HG03097 (cell line): ENCODE results near the gene KCNAB1.

ENCODE experiments used
- ATAC-seq: cut with Tn5 transposase; IDR thresholded peaks from one replicate; pipeline ENCODE4 v1.9.1; 2021; ENCODE audit not compliant: unreplicated experiment, low FRiP score

Gene KCNAB1

GRCh38 chr3:156516284-156516683 is 395.9 kb downstream of the KCNAB1 start:
- no peak for ATAC-seq

- ATAC-seq, result no peak
Measured at GRCh38 chr3:156516961-156517360, 396.6 kb downstream of the KCNAB1 start.

GRCh38 chr3:156518726-156519125 is 398.3 kb downstream of the KCNAB1 start:
- ATAC-seq, result no peak

- peak; percentile 67 for ATAC-seq
Measured at GRCh38 chr3:156519758-156520162, 399.4 kb downstream of the KCNAB1 start.

GRCh38 chr3:156522673-156523072 is 402.3 kb downstream of the KCNAB1 start:
- no peak for ATAC-seq

- no peak for ATAC-seq
Measured at GRCh38 chr3:156525808-156526207, 405.4 kb downstream of the KCNAB1 start.

GRCh38 chr3:156527060-156527459 is 406.7 kb downstream of the KCNAB1 start:
- ATAC-seq, result no peak

GRCh38 chr3:156530980-156531379 is 410.6 kb downstream of the KCNAB1 start:
- no peak for ATAC-seq

GRCh38 chr3:156532730-156533129 is 412.4 kb downstream of the KCNAB1 start:
- ATAC-seq, result no peak

GRCh38 chr3:156533205-156533604 is 412.8 kb downstream of the KCNAB1 start:
- no peak for ATAC-seq

- no peak for ATAC-seq
Measured at GRCh38 chr3:156535162-156535627, 414.8 kb downstream of the KCNAB1 start.

- no peak for ATAC-seq
Measured at GRCh38 chr3:156535798-156536197, 415.4 kb downstream of the KCNAB1 start.

GRCh38 chr3:156536524-156537316 is 416.3 kb downstream of the KCNAB1 start:
- ATAC-seq, result no peak

GRCh38 chr3:156539051-156539450 is 418.7 kb downstream of the KCNAB1 start:
- no peak for ATAC-seq

GRCh38 chr3:156539802-156540201 is 419.4 kb downstream of the KCNAB1 start:
- no peak for ATAC-seq

- ATAC-seq, result no peak
Measured at GRCh38 chr3:156542101-156543042, 422.0 kb downstream of the KCNAB1 start.

- no peak for ATAC-seq
Measured at GRCh38 chr3:156543043-156543555, 422.7 kb downstream of the KCNAB1 start.

GRCh38 chr3:156547637-156548036 is 427.3 kb downstream of the KCNAB1 start:
- no peak for ATAC-seq

- ATAC-seq, result no peak
Measured at GRCh38 chr3:156548041-156548687, 427.8 kb downstream of the KCNAB1 start.

GRCh38 chr3:156548902-156549301 is 428.5 kb downstream of the KCNAB1 start:
- no peak for ATAC-seq

- no peak for ATAC-seq
Measured at GRCh38 chr3:156551261-156551660, 430.9 kb downstream of the KCNAB1 start.
